IPS-NIHi7 (cell line): Measurements from ENCODE around the gene ACP7.
"Not testable (repeated sequence)": the region's sequence is repeated elsewhere in the genome, so short reads cannot be mapped to it uniquely, and the experiment has no call there.

ENCODE experiments used
- DNase-seq: peaks from one replicate; pipeline ENCODE4 v3.0.0; 2012; ENCODE audit warnings: mixed read lengths; ENCODE audit errors: extremely low spot score

ACP7 gene

DNA sequence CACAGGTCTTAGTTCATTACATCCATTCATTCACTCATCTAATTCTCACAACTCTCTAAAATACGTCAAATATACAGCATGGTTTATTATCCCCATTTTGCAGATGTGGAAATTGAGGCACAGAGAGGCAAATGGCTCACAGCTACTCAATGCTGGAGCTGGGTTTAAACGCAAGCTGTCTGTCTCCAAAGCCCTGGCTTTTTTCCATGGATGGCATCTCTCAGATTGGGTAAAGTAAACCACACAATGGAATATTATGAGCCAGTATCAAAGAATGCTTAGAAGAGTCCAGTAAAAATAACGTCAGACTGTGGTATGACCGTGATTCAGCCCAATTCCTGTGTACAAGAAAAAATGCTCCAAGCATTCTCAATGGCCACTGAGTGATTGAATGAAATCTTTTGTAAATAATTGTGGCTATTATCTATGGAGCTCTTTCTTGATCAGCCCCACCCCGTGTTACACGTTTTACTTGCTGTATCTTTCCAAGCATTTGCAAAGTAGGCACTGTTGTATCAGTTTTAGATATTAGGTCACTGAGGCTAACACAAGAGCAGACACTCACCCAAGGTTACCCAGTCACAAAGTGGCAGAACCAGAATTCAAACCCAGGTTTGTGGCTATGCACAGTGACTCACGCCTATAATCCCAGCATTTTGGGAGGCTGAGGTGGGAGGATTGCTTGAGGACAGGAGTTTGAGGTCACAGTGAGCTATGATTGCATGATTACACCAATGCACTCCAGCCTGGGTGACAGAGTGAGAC lies 5.5 kb upstream of the ACP7 start:
- no peak for DNase-seq

DNA sequence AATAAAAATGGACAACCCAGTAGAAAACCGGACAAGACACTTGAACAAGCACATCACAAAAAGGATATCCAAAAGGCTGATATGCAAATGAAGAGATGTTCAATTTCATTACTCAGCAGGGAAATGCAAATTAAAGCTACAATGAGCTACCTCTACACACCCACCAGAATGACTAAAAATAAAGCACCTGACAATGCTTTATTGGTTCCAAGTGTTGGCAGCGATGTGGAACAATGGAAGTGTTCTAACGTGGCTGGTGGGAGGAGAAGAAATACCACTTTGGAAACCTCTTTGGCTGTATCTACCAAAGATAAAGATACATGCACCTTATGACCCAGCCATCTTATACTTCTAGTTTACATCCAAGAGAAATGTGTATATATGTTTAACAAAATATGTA lies 3.7 kb upstream of the ACP7 start:
- no peak for DNase-seq

GRCh38 chr19:39082167-39082566 lies 2.0 kb upstream of the ACP7 start:
- DNase-seq: no peak

DNA sequence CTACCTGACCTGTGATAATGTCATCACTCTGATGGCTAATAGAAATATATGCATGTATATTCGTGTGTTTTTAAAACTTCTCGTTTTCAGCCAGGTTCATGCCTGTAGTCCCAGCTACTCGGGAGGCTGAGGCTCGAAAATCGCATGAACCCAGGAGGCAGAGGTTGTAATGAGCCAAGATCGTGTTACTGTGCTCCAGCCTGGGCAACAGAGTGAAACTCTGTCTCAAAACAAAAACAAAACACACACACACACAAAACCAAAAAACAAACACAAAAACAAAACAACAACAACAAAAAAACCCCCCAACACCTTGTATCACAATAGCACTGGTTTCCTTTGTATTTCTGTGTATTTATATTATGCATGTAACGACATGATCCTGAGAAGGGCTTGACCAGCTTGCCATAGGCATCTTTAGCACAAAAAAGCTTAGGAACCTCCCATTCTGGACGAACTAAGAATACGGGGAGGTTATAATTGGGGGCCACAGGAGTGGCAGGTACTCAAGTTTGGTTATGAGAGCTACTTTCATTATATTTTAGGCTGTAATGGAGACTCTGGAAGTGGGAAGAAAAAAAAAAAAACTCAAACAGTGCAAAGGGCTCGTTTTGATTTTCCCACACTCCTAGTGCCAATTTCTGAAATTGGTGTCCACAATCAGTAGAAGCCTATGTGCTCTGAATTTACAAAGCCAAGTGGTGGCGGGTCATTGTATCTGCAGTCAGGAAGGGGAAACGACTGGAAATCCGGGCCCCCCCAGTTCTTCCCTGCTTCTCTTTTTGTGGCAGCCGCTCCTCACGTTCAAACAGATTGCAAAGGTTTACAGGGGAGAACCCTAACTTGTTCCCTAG lies 1.2 kb upstream of the ACP7 start:
- DNase-seq: no peak

GRCh38 chr19:39083599-39083982 lies 577 bp upstream of the ACP7 start:
- no peak for DNase-seq

DNA sequence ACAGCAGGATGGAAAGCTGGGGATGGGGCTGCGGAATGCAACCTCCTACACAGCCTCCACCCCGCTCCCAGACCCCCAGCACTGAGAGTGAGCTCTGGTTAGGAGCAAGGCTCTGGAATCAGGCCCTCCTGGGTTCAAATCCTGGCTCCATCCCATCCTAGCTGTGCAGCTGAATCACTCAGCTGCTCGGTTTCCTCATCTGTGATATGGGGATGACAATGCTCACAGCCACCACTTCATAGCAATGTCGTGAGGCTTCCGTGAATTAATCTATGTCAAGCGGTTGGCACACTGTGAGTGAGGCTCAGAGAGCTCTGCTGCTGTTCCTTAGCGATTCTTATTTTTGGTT lies 538 bp downstream of the ACP7 start:
- no peak for DNase-seq

DNA sequence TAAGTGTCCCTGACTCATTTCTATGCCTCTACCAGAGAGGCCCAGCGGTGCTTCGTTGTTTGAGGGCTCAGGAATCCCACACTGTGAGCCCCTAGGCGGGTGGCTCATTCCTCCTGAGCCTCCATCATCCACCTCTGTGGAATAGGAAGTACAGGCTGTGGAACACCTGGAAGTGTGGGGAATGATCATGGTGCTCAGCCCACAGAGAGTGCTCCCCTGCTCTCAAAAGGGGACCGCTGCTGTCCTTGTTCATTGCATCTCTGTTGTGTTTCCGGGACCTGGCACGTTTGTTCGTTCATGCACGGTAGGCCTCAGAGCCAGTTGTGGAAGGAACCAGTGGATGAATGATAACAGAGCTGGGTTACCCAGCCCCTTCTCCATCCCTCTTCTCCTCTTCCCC lies 1.2 kb downstream of the ACP7 start:
- no peak for DNase-seq

DNA sequence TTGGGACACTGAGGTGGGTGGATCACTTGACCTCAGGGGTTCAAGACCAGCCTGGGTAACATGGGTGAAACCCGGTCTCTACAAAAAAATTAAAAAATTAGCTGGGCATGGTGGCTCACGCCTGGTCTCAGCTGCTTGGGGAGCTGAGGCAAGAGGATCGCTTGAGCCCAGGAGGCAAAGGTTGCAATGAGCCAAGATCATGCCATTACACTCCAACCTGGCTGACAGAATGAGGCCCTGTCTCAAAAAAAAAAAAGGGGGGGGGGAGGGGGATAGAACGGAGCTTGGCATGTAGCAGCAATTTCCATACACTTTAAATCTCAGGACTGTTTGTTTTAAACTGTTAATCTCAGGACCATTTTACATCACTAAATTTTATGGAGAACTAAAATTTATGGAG lies 2.2 kb downstream of the ACP7 start:
- DNase-seq: no peak

DNA sequence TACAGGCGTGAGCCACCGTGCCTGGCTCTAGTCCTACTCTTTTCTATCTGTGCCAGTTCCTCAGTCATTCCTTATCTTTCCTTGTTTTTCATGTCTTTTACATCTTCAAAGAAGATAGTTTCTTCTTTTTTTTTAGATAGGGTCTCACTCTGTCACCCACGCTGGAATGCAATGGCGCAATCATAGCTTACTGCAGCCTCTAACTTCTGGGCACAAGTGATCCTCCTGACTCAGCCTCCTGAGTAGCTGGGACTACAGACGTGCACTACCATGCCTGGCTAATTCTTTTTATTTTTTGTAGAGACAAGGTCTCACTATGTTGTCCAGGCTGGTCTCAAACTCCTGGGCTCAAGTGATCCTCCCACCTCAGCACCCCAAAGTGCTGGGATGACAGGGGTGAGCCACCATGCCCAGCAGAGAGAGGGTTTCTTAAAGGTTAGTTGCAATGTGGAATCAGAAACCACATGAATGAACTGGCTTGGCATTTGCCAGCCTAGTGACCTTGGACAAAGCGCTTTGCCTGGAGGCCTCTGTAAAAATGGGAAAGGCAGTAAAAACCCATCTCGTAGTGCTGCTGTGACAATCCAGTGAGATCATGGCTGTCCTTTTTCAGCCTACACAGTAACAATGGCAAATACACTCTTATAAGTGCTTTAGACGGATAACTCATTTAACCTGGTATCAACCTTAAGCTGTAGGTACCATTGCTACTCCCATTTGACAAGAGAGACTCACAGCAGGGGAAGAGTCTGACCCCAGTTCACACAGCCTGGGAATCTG lies 3.9 kb downstream of the ACP7 start:
- no peak for DNase-seq

GRCh38 chr19:39090016-39090415 lies 5.8 kb downstream of the ACP7 start:
- not testable (repeated sequence) for DNase-seq

- DNase-seq: no peak
Measured at GRCh38 chr19:39090881-39091280, 6.7 kb downstream of the ACP7 start.

GRCh38 chr19:39095799-39096540 lies 11.8 kb downstream of the ACP7 start:
- DNase-seq: not testable (repeated sequence)

DNA sequence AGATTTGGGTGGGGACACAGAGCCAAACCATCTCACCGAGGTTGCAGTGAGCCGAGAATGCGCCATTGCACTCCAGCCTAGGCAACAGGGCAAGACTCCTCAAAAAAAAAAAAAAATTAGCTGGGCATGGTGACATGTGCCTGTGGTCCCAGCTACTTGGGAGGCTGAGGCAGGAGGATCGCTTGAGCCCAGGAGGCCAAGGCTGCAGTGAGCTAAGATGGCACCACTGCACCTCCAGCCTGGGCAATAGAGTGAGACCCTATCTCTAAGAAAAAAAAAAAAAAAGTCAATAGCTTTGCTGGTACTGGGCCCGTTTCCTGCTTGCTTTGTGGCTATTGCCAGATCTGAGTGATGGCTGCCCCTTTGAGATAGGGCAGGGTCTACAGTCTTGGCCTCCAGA lies 13.1 kb downstream of the ACP7 start:
- DNase-seq: no peak

- DNase-seq: no peak
Measured at GRCh38 chr19:39097721-39098120, 13.6 kb downstream of the ACP7 start.

DNA sequence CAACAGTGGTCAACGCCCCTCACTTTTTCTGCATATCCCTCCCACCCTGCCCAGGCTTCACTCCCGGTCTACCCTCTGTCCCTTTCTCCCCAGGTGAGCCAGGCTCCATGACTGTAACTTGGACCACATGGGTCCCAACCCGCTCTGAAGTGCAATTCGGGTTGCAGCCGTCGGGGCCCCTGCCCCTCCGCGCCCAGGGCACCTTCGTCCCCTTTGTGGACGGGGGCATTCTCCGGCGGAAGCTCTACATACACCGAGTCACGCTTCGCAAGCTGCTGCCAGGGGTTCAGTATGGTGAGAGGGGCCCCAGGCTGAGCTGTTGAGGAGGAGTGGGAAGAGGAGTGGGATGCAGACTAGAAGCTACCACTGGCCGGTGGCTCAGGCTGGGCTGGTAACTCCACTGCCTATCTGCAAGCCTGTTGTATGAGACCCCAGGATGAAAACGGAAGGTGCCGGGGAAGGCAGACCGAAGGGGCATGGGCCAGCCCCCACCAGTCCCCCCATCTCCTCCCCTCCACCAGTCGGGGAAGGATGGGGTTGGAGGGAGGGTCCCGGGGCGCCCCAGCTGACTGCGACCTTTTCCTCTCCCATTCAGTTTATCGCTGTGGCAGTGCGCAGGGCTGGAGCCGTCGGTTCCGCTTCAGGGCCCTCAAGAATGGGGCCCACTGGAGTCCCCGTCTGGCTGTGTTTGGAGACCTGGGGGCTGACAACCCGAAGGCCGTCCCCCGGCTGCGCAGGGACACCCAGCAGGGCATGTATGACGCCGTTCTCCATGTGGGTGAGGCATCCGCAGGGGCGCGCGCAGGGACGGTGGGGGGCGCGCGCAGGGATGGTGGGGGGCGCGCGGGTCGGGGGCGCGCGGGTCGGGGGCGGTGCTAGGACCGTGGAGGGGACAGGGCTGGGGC lies 14.4 kb downstream of the ACP7 start:
- peak; percentile 33 for DNase-seq

- no peak for DNase-seq
Measured at GRCh38 chr19:39099341-39099740, 15.2 kb downstream of the ACP7 start.

DNA sequence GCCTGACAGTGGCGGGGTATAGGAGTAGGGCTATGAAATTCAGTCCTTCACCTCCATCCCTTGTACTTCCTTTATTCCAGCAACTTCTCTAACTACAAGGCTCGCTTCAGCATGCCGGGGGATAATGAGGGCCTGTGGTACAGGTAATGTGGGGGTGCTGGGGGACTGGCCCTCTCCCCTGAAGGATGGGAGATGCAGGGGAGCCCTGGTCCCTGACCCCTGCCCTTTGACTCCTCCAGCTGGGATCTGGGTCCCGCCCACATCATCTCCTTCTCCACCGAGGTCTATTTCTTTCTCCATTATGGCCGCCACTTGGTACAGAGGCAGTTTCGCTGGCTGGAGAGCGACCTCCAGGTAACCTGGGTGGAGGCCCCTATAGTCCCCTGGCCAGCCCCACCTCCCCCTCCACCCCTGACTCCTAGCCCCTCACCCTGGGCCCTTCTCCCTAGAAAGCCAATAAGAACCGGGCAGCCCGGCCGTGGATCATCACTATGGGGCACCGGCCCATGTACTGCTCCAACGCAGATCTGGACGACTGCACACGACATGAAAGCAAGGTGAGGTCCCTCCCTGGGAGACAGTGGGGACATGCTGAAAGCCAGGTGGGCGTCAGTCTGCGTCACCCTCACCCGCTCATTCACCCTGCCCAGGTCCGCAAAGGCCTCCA lies 16.5 kb downstream of the ACP7 start:
- no peak for DNase-seq

DNA sequence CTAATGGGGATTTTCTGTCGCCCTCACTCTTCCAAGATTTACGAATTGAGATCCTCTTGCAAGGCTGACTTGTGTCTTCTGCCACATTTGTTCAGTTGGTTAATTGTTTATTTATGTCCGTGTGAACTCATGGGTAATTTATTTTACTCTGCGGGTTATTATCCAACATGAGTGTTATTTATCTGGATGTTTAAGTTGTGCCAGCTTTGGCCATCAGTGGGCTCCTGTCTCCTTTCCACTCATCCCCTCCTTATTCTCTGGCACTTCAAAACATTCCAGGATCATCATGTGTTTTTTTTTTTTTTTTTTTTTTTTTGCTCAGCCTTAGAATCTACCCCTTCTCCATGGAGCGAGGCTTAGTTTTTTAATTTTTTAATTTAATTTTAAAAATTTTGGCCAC lies 19.0 kb downstream of the ACP7 start:
- no peak for DNase-seq

DNA sequence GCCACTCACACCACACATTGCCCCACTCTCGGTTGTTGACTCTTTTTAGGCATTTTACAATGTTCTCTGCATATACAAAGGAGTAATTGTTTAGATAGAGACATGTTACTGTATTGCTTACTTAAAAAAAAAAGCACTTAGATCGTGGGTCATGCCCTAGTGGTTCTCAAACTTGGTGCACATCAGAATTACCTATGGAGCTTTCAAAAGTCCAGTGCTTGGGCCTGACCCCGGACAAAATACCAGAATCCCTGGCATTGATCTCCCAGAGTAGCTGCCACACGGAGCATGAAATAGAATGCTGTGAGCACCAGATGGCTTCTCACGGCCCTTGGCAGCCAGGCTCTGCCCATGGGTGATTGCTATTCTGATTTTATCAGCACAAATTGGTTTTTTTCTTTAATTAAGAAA lies 20.0 kb downstream of the ACP7 start:
- DNase-seq: no peak

- no peak for DNase-seq
Measured at GRCh38 chr19:39106194-39106593, 22.0 kb downstream of the ACP7 start.
